GM13976 (cell line): ENCODE data around the gene CDH1.
A peak's percentile ranks its signal among the peaks of the same experiment; 100 is the strongest.

Experiments
- DNase-seq: peaks from one replicate; pipeline ENCODE4 v3.0.0; 2012; ENCODE audit warnings: low spot score
- CTCF ChIP-seq: IDR thresholded peaks from 2 replicates; pipeline ENCODE4 v1.5.1; 2012; ENCODE audit warnings: borderline replicate concordance, mild to moderate bottlenecking; ENCODE audit not compliant: insufficient read depth; ENCODE audit errors: extremely low read depth, missing control alignments, control extremely low read depth
- in situ Hi-C: fragments of 300-500 bp; cut with MboI; formaldehyde crosslinking; loops from one replicate; pipeline ENCODE4 v1.12.0; 2022; ENCODE audit warnings: low sequenced_read_pairs, mixed read lengths, inconsistent platforms; ENCODE audit not compliant: unreplicated experiment

CDH1 gene

GRCh38 chr16:68700831-68701230, 36.3 kb upstream of the CDH1 start:
- in situ Hi-C loops = loop anchor here (10.0 kb wide), 2 partner anchors 104 to 414 kb away; no protein-coding TSS in a partner anchor
- no peak for TF ChIP-seq CTCF
- DNase-seq = no peak

GRCh38 chr16:68704232-68704867, 32.7 kb upstream of the CDH1 start:
- in situ Hi-C loops = loop anchor here (10.0 kb wide), 2 partner anchors 100 to 410 kb away; no protein-coding TSS in a partner anchor
- TF ChIP-seq CTCF = peak; percentile 86
- peak; percentile 84 for DNase-seq

GRCh38 chr16:68707340-68708152, 29.5 kb upstream of the CDH1 start:
- no peak for TF ChIP-seq CTCF
- DNase-seq = no peak
- in situ Hi-C loops = loop anchor here (10.0 kb wide), 2 partner anchors 97 to 407 kb away; no protein-coding TSS in a partner anchor

- DNase-seq = no peak
- in situ Hi-C loops = no loop called here
- TF ChIP-seq CTCF = no peak
Observed at GRCh38 chr16:68710211-68710610, 26.9 kb upstream of the CDH1 start.

GRCh38 chr16:68711421-68712139, 25.5 kb upstream of the CDH1 start:
- in situ Hi-C loops = no loop called here

GRCh38 chr16:68713361-68713760, 23.7 kb upstream of the CDH1 start:
- no peak for DNase-seq
- in situ Hi-C loops = no loop called here
- no peak for TF ChIP-seq CTCF

More at GRCh38 chr16:68711421-68712139, 25.5 kb upstream of the CDH1 start:
- peak; percentile 65 for DNase-seq
- no peak for TF ChIP-seq CTCF
